Measurements from ENCODE around the gene PITX3.

- no peak for TF ChIP-seq CTCF (IDR thresholded peaks at IDR 0.05)
- TF ChIP-seq EP300 (IDR thresholded peaks at IDR 0.05): no peak
- no peak for TF ChIP-seq POLR2A (IDR thresholded peaks at IDR 0.05)
Observed at GRCh38 chr10:102185811-102186527, 55.3 kb downstream of the PITX3 start.
